Ovary (tissue), 3 donors: Measurements from ENCODE around the gene ZFYVE16.

Source experiments
- EP300 ChIP-seq: sonication (generic); formaldehyde crosslinking; IDR thresholded peaks from one replicate; pipeline ENCODE4 v1.6.1; 2017; ENCODE audit warnings: antibody characterized with exemption
- POLR2A ChIP-seq: fragments of 450-650 bp; IDR thresholded peaks from one replicate; pipeline ENCODE4 v1.6.1; 2017; ENCODE audit warnings: antibody characterized with exemption, mild to moderate bottlenecking, moderate library complexity
- TF ChIP-seq, protein P1 (sequence below), 3 donors: fragments of 450-650 bp in 2 of 3; fragments of 200-600 bp in 1 of 3; IDR thresholded peaks; one replicate each; pipeline versions ENCODE4 v1.5.1 to v1.8.0; 2016 to 2022; ENCODE audit warnings: antibody characterized with exemption in 3 of 3, mild to moderate bottlenecking in 1 of 3
- donor health status: DM: no; HTN: no; CAD: no.

DNA sequence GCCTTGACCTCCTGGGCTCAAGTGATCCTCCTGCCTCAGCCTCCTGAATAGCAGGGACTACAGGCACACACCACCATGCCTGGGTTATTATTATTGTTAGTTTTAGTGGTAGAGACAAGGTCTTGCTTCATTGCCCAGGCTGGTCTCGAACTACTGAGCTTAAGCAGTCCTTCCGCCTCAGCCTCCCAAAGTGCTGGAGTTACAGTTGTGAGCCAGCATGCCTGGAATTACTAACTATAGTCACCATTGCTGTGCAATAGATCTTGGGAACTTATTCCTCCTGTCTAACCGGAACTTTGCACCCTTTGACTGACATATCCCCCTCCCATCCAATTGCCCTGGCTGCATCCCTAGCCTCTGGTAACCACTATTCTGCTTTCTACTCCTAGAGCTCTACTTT is 83.4 kb downstream of the ZFYVE16 start:
- TF ChIP-seq, protein P1, sequence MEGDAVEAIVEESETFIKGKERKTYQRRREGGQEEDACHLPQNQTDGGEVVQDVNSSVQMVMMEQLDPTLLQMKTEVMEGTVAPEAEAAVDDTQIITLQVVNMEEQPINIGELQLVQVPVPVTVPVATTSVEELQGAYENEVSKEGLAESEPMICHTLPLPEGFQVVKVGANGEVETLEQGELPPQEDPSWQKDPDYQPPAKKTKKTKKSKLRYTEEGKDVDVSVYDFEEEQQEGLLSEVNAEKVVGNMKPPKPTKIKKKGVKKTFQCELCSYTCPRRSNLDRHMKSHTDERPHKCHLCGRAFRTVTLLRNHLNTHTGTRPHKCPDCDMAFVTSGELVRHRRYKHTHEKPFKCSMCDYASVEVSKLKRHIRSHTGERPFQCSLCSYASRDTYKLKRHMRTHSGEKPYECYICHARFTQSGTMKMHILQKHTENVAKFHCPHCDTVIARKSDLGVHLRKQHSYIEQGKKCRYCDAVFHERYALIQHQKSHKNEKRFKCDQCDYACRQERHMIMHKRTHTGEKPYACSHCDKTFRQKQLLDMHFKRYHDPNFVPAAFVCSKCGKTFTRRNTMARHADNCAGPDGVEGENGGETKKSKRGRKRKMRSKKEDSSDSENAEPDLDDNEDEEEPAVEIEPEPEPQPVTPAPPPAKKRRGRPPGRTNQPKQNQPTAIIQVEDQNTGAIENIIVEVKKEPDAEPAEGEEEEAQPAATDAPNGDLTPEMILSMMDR (IDR thresholded peaks at IDR 0.05): no peak
- TF ChIP-seq EP300 (no peak), POLR2A (no peak)
